Parathyroid adenoma (tissue), 2 donors: ENCODE measurements around the gene EML1.

Source experiments
- H2AFZ ChIP-seq: fragments of 300-600 bp; sonication (generic); one replicate; pipeline ENCODE4 v1.7.0; 2017; ENCODE audit warnings: antibody characterized with exemption, mild to moderate bottlenecking
- H3K27ac ChIP-seq: fragments of 300-600 bp; sonication (generic); one replicate; pipeline ENCODE4 v1.7.0; 2017
- H3K27me3 ChIP-seq: fragments of 300-600 bp; sonication (generic); one replicate; pipeline ENCODE4 v1.7.0; 2017; ENCODE audit warnings: low read length; ENCODE audit not compliant: control insufficient read depth, insufficient read depth
- H3K36me3 ChIP-seq: fragments of 300-600 bp; sonication (generic); one replicate; pipeline ENCODE4 v1.7.0; 2017; ENCODE audit warnings: low read length; ENCODE audit not compliant: control insufficient read depth, insufficient read depth
- H3K4me1 ChIP-seq: fragments of 300-600 bp; sonication (generic); one replicate; pipeline ENCODE4 v1.7.0; 2017; ENCODE audit warnings: control low read depth
- H3K4me2 ChIP-seq: fragments of 300-600 bp; sonication (generic); one replicate; pipeline ENCODE4 v1.7.0; 2017; ENCODE audit warnings: low read length
- H3K4me3 ChIP-seq: fragments of 300-600 bp; sonication (generic); one replicate; pipeline ENCODE4 v1.7.0; 2017; ENCODE audit warnings: low read depth, low read length
- H3K79me2 ChIP-seq: fragments of 300-600 bp; sonication (generic); one replicate; pipeline ENCODE4 v1.7.0; 2017; ENCODE audit warnings: control low read depth
- H3K9ac ChIP-seq: fragments of 300-600 bp; sonication (generic); one replicate; pipeline ENCODE4 v1.7.0; 2017; ENCODE audit warnings: mild to moderate bottlenecking
- H3K9me3 ChIP-seq: fragments of 300-600 bp; sonication (generic); one replicate; pipeline ENCODE4 v1.7.0; 2017; ENCODE audit warnings: low read length; ENCODE audit not compliant: control insufficient read depth
- CTCF ChIP-seq: fragments of 300-600 bp; sonication (generic); IDR thresholded peaks from one replicate; pipeline ENCODE4 v1.7.0; 2017; ENCODE audit warnings: antibody characterized with exemption, mild to moderate bottlenecking
- donor health status: primary hyperparathyroidism.

Gene EML1

GRCh38 chr14:99904506-99904905 lies 111.3 kb downstream of the EML1 start:
- TF ChIP-seq CTCF = no peak
- Histone ChIP-seq H3K36me3 (no peaks in the 10 kb centered on the region), H3K27me3 (no peaks in the 10 kb centered on the region), H3K9ac (no peak overlapping the region), H3K9me3 (no peaks in the 10 kb centered on the region), H3K27ac (no peak overlapping the region), H3K4me2 (no peak overlapping the region), H3K4me3 (no peak overlapping the region), H2AFZ (no peak overlapping the region), H3K4me1 (no peaks in the 10 kb centered on the region), H3K79me2 (no peaks in the 10 kb centered on the region)

GRCh38 chr14:99905121-99905520 lies 111.9 kb downstream of the EML1 start:
- Histone ChIP-seq H3K36me3 (no peaks in the 10 kb centered on the region), H3K79me2 (no peaks in the 10 kb centered on the region), H3K27ac (no peak overlapping the region), H2AFZ (no peak overlapping the region), H3K9ac (no peak overlapping the region), H3K4me2 (no peak overlapping the region), H3K4me1 (no peaks in the 10 kb centered on the region), H3K9me3 (no peaks in the 10 kb centered on the region), H3K4me3 (no peak overlapping the region), H3K27me3 (no peaks in the 10 kb centered on the region)
- TF ChIP-seq CTCF = no peak

- Histone ChIP-seq H3K27ac (no peak overlapping the region), H3K27me3 (no peaks in the 10 kb centered on the region), H3K4me3 (no peak overlapping the region), H3K4me1 (no peaks in the 10 kb centered on the region), H3K4me2 (no peak overlapping the region), H2AFZ (no peak overlapping the region), H3K9ac (no peak overlapping the region), H3K79me2 (no peaks in the 10 kb centered on the region), H3K36me3 (no peaks in the 10 kb centered on the region), H3K9me3 (no peaks in the 10 kb centered on the region)
- no peak for TF ChIP-seq CTCF
These were observed 114.8 kb downstream of the EML1 start for GRCh38 chr14:99907761-99908652.

- Histone ChIP-seq H3K4me3 (no peak overlapping the region), H3K4me1 (no peaks in the 10 kb centered on the region), H3K9me3 (no peaks in the 10 kb centered on the region), H3K27me3 (no peaks in the 10 kb centered on the region), H3K36me3 (no peaks in the 10 kb centered on the region), H3K27ac (no peak overlapping the region), H3K9ac (no peak overlapping the region), H3K4me2 (no peak overlapping the region), H3K79me2 (no peaks in the 10 kb centered on the region), H2AFZ (no peak overlapping the region)
- no peak for TF ChIP-seq CTCF
These were observed 115.5 kb downstream of the EML1 start for GRCh38 chr14:99908653-99909250.
